ENCODE results near the gene LRRC75A. TPM values are rescaled to one million over a fixed set of nuclear protein-coding genes. Genes with fewer than 3 reads are reported as not detected.

LRRC75A gene
- total and polyA plus RNA-seq, 2 of the 8 experiments (the other 6 are each of a cell fraction or from before 2014, with no cell fraction given): 9.7 to 9.9 TPM

DNA sequence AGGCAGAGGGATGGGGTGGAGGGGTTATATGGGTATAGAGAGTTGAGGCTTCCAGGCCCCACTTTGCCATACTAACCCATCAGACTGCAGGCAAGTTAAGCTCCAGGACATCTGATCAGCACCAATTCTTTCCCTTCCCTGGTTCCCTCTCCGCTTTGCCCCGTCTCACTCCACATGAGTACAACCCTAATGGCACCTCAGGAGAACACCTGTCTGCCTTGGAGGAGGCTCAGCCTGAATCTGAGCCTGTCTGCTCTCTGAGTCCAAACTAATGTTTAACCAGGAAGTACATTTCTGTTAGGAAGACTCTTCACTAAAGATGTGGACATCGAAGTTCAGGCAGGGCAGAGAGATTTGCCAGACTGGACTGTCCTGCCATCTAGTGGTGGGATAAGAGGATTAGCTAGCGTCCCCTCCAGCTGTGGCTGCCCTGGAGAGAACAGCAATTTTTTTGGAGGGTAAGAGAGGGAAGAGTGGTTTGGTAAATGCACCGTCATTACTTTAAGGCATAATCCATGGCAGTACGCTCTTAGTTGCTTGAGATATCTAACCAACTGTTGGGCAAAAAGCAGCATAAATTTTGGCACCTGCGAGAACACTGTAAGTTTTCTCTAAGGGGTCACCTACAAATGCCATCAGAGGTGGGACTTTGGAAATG is 29.2 kb upstream of the LRRC75A start:
- no peaks in the 10 kb centered on the region for H3K79me2 ChIP-seq (ENCODE audit: control insufficient read depth in 1 of 2, insufficient read depth in 2 of 2, low read length in 2 of 2)
- H3K23ac ChIP-seq (ENCODE audit: insufficient read length): no peak overlapping the region
- H4K8ac ChIP-seq (ENCODE audit: extremely low read depth, insufficient read depth, low read length): 0 out of 2 replicates have a peak overlapping the region, but pooled peaks have one; percentile 47
- no peak overlapping the region for H2BK12ac ChIP-seq (ENCODE audit: low read depth, low read length)
- H3K9me3 ChIP-seq (ENCODE audit: insufficient read depth in 2 of 2, low read depth in 1 of 2, low read length in 1 of 2): no peaks in the 10 kb centered on the region
- no peak overlapping the region for H2BK20ac ChIP-seq (ENCODE audit: low read length)
- H2BK120ac ChIP-seq (replicated peaks; ENCODE audit: low read depth, low read length): no peak overlapping the region
- no peak overlapping the region for H2AK5ac ChIP-seq (ENCODE audit: low read depth, low read length)
- no peak overlapping the region for H3K4me2 ChIP-seq (ENCODE audit: insufficient read depth in 1 of 2, low read depth in 2 of 2, low read length in 2 of 2)
- 51% methylated on average over 7 of the region's 7 CpGs; no CpG with 5 or more reads in 1 of the 2 experiments for WGBS, 2 experiments (ENCODE audit: extremely low coverage in 1 of 2, insufficient coverage in 1 of 2, insufficient read length in 1 of 2, insufficient replicate concordance in 2 of 2, low coverage in 1 of 2, low lambda C conversion rate in 2 of 2, missing lambda C conversion rate in 1 of 2)
- peaks cover 0 to 2% (median 0%) of the 10 kb centered on the region in 4 experiments; a peak in 2 of 7 replicates for H3K27me3 ChIP-seq (replicated peaks in 1 of 4; ENCODE audit: control insufficient read depth in 3 of 4, extremely low read depth in 1 of 4, insufficient read depth in 3 of 4, low read length in 3 of 4)
- H3K79me1 ChIP-seq (ENCODE audit: low read depth, low read length): no peaks in the 10 kb centered on the region
- H3K4me1 ChIP-seq (replicated peaks in 1 of 4; ENCODE audit: control insufficient read depth in 3 of 4, insufficient read depth in 4 of 4, low read length in 3 of 4): peaks cover 0 to 3% (median 0%) of the 10 kb centered on the region in 4 experiments; a peak in 3 of 7 replicates
- H3K23me2 ChIP-seq (ENCODE audit: low read depth, low read length): no peaks in the 10 kb centered on the region
- no peak overlapping the region for H3K27ac ChIP-seq (ENCODE audit: low read depth, low read length)
- H3K4me3 ChIP-seq (ENCODE audit: extremely low read depth in 1 of 4, insufficient read depth in 2 of 4, low read depth in 3 of 4, low read length in 4 of 4): no peak overlapping the region
- DNase-seq (ENCODE audit: low read depth in 1 of 2, low spot score in 2 of 2) (peak; percentile 39 to 69), FAIRE-seq (peak; percentile 94)
- peak overlapping the region; percentile 95; the same call in 1 of the 2 replicates for H2AFZ ChIP-seq (ENCODE audit: low read length)
- POLR2A ChIA-PET (ENCODE audit: partially characterized antibody): interaction anchor here (0.9 to 3.2 kb wide), 7 partner anchors 14 to 83 kb away, joined by 3 to 11 read pairs (median 4); no protein-coding TSS in a partner anchor
- H3K4ac ChIP-seq (replicated peaks; ENCODE audit: insufficient read length, low read depth, low read length): peak overlapping the region; percentile 11
- H3K18ac ChIP-seq (ENCODE audit: extremely low read depth, low read length): no peak overlapping the region
- no peak overlapping the region for H4K91ac ChIP-seq (replicated peaks; ENCODE audit: insufficient read length, low read length)
- no peak overlapping the region for H2BK5ac ChIP-seq (ENCODE audit: low read depth, low read length)
- H3K14ac ChIP-seq (ENCODE audit: insufficient read length): no peak overlapping the region
- no peaks in the 10 kb centered on the region for H4K20me1 ChIP-seq (replicated peaks in 1 of 2; ENCODE audit: control insufficient read depth in 1 of 2, insufficient read depth in 2 of 2, low read length in 2 of 2)
- H3K9ac ChIP-seq (replicated peaks in 1 of 4; ENCODE audit: extremely low read depth in 1 of 4, low read depth in 3 of 4, low read length in 3 of 4): no peak overlapping the region
- CTCF ChIA-PET (ENCODE audit: partially characterized antibody): interaction anchor here (0.6 to 34.1 kb wide), 20 partner anchors 12 to 168 kb away, joined by 3 to 941 read pairs (median 7); partner anchors contain the start of gene CCDC144A
- 0 out of 2 replicates have a peak overlapping the region, but pooled peaks have one; percentile 46 for H2BK15ac ChIP-seq (ENCODE audit: low read length)
- H3K56ac ChIP-seq (replicated peaks; ENCODE audit: insufficient read length, low read depth, low read length): no peak overlapping the region
- H3K36me3 ChIP-seq (ENCODE audit: control insufficient read depth in 2 of 4, insufficient read depth in 4 of 4, low read length in 3 of 4): no peaks in the 10 kb centered on the region
- no peak overlapping the region for H4K5ac ChIP-seq (ENCODE audit: insufficient read length, low read depth, low read length)
- TF ChIP-seq EGR1 (IDR thresholded peaks at IDR 0.05; ENCODE audit: borderline replicate concordance, low read depth, low read length): no peak
- no peak for TF ChIP-seq TEAD4 (IDR thresholded peaks at IDR 0.05; ENCODE audit: low read depth, low read length)
- no peak for TF ChIP-seq SIRT6 (IDR thresholded peaks at IDR 0.05; ENCODE audit: low read length)
- no peak for TF ChIP-seq ZNF274 (IDR thresholded peaks at IDR 0.05; ENCODE audit: borderline replicate concordance, extremely low read depth, low read length)
- TF ChIP-seq EZH2 (IDR thresholded peaks at IDR 0.05; ENCODE audit: low read depth, low read length, severe bottlenecking): no peak
- no peak for TF ChIP-seq GABPA (IDR thresholded peaks at IDR 0.05; ENCODE audit: borderline replicate concordance, insufficient read depth, low read length)
- TF ChIP-seq SP1 (IDR thresholded peaks at IDR 0.05; ENCODE audit: low read depth, low read length): no peak
- TF ChIP-seq RAD21 (IDR thresholded peaks at IDR 0.05 in 1 of 2, conservative IDR thresholded peaks at IDR 0.05 in 1 of 2; ENCODE audit: low read depth in 2 of 2, low read length in 2 of 2): peak; percentile 97
- TF ChIP-seq NRF1 (IDR thresholded peaks at IDR 0.05; ENCODE audit: low read depth, low read length): no peak
- TF ChIP-seq RFX5 (IDR thresholded peaks at IDR 0.05; ENCODE audit: borderline replicate concordance, low read depth, low read length): no peak
- no peak for TF ChIP-seq NANOG (IDR thresholded peaks at IDR 0.05; ENCODE audit: insufficient read depth, low read depth, low read length, poor library complexity, severe bottlenecking)
- TF ChIP-seq, protein P1, sequence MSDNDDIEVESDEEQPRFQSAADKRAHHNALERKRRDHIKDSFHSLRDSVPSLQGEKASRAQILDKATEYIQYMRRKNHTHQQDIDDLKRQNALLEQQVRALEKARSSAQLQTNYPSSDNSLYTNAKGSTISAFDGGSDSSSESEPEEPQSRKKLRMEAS (IDR thresholded peaks at IDR 0.05): no peak

Measured in H1 (cell line).